SU-DHL-6 (cell line): ENCODE data around the gene OGDH.

Source experiments
- EZH2phosphoT487 ChIP-seq: fragments of 200-600 bp; sonication (generic), shearing (Covaris generic); conservative IDR thresholded peaks from 2 replicates; pipeline ENCODE4 v1.6.1; 2018; ENCODE audit warnings: mild to moderate bottlenecking, antibody characterized with exemption, low read length, moderate library complexity, mixed read lengths
- TF ChIP-seq, protein P1 (sequence below): fragments of 200-600 bp; sonication (generic); IDR thresholded peaks from one replicate; pipeline ENCODE4 v1.5.1; 2017; ENCODE audit warnings: antibody characterized with exemption, mild to moderate bottlenecking, low read length, moderate library complexity; ENCODE audit not compliant: insufficient read depth, poor library complexity, severe bottlenecking

DNA sequence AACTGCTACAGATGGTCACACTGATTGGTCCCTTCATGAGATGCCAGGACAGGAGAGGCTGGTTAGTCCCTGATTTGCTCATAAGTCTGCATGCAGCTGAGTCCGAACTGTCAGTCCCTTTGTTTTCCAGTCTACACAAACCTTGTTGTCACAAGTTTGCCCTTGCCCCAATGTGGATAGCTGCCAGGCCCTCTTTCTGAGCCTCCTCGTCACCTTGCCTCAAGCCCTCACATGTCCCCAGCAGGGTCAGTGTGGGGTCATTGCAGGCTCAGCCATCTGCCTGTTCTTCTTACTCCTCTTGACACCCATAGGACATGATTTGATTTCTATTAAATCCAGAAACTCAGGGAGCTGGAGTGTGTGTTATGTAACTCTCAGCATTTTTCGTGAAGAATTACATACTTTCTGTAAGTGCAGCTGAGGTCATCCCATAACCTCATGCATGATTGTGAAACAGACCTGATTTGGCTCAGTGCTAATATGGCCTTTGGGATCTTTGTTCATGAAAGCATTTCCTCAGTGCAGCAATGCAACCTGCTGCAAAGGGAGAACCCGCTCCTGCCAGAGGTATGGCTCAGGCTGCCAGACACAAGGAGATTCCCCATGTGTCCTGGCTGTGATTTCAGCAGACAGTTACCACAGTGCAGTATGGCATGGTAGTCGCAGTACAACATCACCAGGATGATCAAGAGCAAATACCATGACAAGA is 72.2 kb downstream of the OGDH start:
- TF ChIP-seq, protein P1, sequence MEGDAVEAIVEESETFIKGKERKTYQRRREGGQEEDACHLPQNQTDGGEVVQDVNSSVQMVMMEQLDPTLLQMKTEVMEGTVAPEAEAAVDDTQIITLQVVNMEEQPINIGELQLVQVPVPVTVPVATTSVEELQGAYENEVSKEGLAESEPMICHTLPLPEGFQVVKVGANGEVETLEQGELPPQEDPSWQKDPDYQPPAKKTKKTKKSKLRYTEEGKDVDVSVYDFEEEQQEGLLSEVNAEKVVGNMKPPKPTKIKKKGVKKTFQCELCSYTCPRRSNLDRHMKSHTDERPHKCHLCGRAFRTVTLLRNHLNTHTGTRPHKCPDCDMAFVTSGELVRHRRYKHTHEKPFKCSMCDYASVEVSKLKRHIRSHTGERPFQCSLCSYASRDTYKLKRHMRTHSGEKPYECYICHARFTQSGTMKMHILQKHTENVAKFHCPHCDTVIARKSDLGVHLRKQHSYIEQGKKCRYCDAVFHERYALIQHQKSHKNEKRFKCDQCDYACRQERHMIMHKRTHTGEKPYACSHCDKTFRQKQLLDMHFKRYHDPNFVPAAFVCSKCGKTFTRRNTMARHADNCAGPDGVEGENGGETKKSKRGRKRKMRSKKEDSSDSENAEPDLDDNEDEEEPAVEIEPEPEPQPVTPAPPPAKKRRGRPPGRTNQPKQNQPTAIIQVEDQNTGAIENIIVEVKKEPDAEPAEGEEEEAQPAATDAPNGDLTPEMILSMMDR: no peak
- TF ChIP-seq EZH2phosphoT487: no peak
